ENCODE results near the gene RNF41. TPM values are rescaled to one million over a fixed set of nuclear protein-coding genes. Genes with fewer than 3 reads are reported as not detected.

The RNF41 gene
- total and polyA plus RNA-seq, 2 of the 13 experiments (the other 11 are each of a cell fraction or from before 2014, with no cell fraction given), result 27.1 to 39.4 TPM

DNA sequence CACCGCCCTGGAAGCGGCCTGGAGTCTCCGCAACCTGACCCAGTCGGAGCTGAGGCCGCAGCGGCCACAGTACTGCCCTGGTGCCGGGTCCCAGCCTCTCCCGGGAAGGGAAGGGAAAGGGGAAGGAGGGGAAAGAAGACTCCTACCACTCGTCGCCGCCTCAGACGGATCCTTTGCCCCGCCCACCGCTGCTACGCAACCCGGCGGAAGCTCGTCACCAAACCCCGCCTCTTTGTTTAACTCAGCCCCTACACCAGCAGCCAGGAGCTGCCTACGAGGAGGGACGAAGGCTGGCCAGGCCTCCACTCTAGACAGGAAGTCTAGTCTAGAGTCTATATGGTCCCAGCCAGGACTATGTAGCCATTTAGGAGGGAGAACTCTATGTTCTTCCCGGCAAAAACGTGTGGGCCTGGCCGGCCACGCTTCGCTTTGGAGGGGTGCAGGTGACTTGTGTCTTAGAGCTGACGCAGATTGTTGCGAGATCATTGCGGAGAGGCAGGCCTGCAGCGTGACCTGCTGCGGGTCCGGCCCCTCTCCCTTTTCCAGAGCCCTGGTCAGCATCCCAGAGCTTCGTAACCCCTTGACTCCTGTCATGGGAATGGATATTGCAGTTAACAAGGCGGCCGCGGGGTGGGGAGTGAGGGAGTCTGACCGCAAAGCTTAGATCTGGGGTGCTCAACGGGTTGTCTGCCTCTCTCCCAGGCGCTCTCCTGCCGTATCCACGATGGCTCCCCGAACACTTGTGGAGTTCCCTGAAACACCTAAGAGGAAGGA lies at the start of gene RNF41 (continued):
- peak; percentile 77; the same call in 1 of the 2 replicates for TF ChIP-seq ZNF563 (CRISPR knock-in tag; IDR thresholded peaks at IDR 0.05)
- no peak for TF ChIP-seq NR2F6 (IDR thresholded peaks at IDR 0.05)
- 0 out of 2 replicates have a peak, but pooled peaks have one; percentile 38 for TF ChIP-seq NR2F6 (CRISPR knock-in tag; IDR thresholded peaks at IDR 0.05)
- TF ChIP-seq, protein P1, sequence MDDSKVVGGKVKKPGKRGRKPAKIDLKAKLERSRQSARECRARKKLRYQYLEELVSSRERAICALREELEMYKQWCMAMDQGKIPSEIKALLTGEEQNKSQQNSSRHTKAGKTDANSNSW (CRISPR knock-in tag; IDR thresholded peaks at IDR 0.05; ENCODE audit: borderline replicate concordance), result peak; percentile 75; the same call in 1 of the 2 replicates
- no peak for TF ChIP-seq TCF12 (IDR thresholded peaks at IDR 0.05)
- no peak for TF ChIP-seq TCF12 (CRISPR knock-in tag; IDR thresholded peaks at IDR 0.05)
- TF ChIP-seq, protein P2, sequence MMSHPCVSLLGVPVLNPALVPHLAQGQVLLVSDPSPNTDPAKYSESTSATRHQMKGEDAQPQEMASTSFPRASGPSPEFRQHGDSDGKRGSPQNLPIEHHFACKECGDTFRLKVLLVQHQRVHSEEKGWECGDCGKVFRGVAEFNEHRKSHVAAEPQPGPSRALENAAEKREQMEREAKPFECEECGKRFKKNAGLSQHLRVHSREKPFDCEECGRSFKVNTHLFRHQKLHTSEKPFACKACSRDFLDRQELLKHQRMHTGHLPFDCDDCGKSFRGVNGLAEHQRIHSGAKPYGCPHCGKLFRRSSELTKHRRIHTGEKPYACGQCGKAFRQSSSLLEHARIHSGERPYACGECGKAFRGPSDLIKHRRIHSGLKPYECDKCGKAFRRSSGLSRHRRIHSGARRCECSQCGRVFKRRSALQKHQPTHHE (CRISPR knock-in tag; IDR thresholded peaks at IDR 0.05; ENCODE audit: borderline replicate concordance), result 0 out of 2 replicates have a peak, but pooled peaks have one; percentile 80
- 0 out of 2 replicates have a peak, but pooled peaks have one; percentile 17 for TF ChIP-seq ZNF251 (CRISPR knock-in tag; IDR thresholded peaks at IDR 0.05)
- no peak for TF ChIP-seq ATF7 (IDR thresholded peaks at IDR 0.05)
- peak; percentile 82 for TF ChIP-seq ATF7 (CRISPR knock-in tag; IDR thresholded peaks at IDR 0.05)
- no peak for TF ChIP-seq ZNF354B (CRISPR knock-in tag; IDR thresholded peaks at IDR 0.05)
- no peak; the same call in 1 of the 2 replicates for TF ChIP-seq RELA (CRISPR knock-in tag; IDR thresholded peaks at IDR 0.05)
- peak; percentile 84 for TF ChIP-seq ZNF124 (CRISPR knock-in tag; IDR thresholded peaks at IDR 0.05)
- TF ChIP-seq, protein P3, sequence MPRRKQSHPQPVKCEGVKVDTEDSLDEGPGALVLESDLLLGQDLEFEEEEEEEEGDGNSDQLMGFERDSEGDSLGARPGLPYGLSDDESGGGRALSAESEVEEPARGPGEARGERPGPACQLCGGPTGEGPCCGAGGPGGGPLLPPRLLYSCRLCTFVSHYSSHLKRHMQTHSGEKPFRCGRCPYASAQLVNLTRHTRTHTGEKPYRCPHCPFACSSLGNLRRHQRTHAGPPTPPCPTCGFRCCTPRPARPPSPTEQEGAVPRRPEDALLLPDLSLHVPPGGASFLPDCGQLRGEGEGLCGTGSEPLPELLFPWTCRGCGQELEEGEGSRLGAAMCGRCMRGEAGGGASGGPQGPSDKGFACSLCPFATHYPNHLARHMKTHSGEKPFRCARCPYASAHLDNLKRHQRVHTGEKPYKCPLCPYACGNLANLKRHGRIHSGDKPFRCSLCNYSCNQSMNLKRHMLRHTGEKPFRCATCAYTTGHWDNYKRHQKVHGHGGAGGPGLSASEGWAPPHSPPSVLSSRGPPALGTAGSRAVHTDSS (CRISPR knock-in tag; conservative IDR thresholded peaks at IDR 0.05), result no peak
- TF ChIP-seq SP5 (CRISPR knock-in tag; IDR thresholded peaks at IDR 0.05; ENCODE audit: borderline replicate concordance, low read depth), result peak; percentile 50; the same call in 1 of the 2 replicates
- peak; percentile 84 for TF ChIP-seq KMT2B (CRISPR knock-in tag; IDR thresholded peaks at IDR 0.05)
- TF ChIP-seq ZNF543 (CRISPR knock-in tag; IDR thresholded peaks at IDR 0.05), result peak; percentile 73; the same call in 1 of the 2 replicates
- TF ChIP-seq, protein P4, sequence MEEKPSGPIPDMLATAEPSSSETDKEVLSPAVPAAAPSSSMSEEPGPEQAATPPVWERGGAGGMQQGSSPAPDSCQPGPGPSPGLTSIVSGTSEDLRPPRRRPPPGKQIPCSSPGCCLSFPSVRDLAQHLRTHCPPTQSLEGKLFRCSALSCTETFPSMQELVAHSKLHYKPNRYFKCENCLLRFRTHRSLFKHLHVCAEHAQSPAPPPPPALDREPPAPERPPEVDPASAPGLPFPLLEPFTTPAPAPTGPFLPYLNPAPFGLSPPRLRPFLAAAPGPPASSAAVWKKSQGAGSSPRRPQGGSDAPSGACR (CRISPR knock-in tag; IDR thresholded peaks at IDR 0.05), result 0 out of 2 replicates have a peak, but pooled peaks have one; percentile 20
- TF ChIP-seq ZNF232 (CRISPR knock-in tag; IDR thresholded peaks at IDR 0.05; ENCODE audit: borderline replicate concordance), result peak; percentile 68
- peak; percentile 77 for TF ChIP-seq ZNF605 (CRISPR knock-in tag; IDR thresholded peaks at IDR 0.05)

Measured in HepG2 (cell line).